GM18498 (cell line): ENCODE results near the gene NUDT17.

Source experiments
- ATAC-seq: cut with Tn5 transposase; IDR thresholded peaks from one replicate; pipeline ENCODE4 v1.9.1; 2021; ENCODE audit warnings: mild to moderate bottlenecking, moderate library complexity; ENCODE audit not compliant: unreplicated experiment

The NUDT17 gene

DNA sequence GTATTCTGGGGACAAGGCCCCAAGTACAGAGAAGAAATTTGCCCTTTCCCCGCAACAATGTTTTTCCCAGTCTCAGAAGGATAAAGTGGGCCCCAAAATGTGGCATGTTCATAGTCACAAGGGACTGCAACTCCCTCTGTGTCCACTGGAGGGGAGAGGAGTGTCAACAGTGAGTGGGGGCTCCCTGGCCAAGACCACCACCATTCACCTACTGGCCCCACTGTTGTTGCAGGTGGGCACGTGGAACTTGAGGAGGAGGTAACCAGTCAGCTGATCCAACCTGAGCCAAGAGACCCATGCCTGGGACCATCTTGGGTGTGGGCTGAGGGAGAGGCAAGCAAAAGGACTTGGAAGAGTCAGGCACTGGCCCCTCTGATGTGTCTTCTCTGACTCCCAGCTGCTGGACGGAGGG lies 777 bp downstream of the NUDT17 start:
- ATAC-seq = no peak

DNA sequence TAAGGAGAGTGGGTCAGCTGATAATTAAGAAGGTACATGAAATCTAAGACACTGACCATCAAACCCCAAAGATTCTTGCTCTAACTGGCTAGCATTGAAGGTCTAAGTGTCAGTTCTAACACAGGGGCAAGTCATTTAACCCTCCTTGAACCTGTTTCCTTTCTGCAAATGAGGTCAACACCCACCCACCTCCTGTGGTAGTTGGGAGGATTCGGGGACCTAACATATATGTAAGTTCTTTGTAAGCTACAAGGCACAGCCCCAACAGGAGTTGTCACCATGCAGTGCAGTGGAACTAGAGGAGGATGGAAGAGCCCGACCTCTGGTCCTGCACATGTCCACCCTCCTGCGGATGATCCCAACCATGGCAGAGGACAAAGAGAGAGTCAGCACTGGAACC lies 2.4 kb downstream of the NUDT17 start:
- ATAC-seq = no peak

DNA sequence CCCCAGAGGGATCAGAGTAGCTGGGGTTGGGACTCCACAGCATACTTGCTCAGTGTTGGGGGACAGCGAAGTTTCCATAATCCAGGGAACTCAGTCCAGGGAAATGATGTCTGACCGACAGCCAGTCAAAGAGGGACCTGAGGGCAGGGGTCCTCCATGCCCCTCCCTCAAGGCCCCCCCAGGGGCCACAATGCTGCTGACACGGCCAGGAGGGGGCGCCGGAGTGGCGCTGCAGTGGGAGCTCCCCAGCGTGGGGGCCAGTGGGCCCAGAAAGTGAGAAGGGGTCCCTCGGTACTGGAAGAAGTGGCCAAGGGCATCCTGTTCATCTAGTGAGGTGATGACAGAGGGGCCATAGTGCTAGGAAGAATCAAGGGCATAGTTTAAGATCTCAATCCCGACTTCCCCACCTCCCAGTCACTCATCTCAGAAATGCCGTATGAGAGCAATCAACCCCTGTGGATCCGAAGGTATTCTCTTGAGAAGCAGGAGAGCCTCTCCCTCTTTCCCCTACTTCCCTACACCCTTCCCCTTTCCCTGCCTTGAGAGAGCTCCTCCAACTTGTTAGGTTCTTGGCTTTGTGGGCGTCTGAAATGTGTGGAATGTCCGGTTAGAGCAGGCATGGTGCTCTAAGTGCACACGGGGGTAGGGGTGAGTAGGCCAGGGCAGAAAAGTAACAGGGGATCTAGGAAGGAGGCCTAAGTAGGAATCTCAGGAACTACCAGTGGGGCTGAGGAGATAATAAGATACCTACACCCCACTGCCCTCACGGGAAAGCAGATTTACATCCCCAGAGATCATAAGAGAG lies 4.1 kb downstream of the NUDT17 start:
- no peak for ATAC-seq

DNA sequence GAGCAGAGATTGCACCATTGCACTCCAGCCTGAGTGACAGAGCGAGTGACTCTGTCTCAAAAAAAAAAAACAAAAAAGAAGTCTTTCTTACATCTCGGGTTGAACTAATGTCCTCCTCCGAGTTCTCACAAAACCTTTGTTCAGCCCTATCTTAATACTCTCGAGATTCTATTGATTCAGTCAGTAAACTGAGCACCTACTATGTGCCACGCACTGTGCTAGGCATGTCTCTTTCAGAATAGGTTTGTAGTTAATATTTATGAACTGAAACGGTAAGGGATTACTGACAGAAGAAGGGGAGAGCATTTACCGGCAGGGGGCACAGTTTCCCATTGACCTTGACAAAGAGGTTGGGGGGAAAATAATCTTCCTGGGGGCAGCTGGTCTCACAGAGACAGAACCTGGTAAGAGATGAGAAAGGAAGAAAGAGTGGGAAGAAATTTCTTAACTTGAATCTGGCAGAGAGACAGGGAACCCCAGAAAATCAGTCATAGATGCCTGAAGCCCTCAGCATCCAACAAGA lies 10.1 kb downstream of the NUDT17 start:
- ATAC-seq = no peak

DNA sequence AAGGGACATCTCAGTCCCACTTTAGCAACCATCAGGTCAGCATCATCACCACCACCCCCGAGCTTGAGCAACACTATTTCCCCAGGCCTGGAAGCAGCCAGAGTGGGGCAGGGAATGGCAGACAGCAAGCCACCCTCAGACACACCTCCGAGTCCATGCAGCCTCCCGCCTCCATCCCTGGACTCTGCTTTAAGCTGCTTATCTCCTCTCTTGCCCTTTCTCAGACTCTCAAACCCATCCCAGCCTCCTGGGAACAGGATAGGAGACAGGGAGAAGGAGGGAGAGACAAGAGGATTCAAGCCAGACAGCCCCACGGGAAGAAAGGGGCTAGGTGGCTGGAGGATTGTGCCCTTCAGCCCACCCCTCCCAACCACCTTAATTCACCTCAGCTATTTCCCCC lies 11.7 kb downstream of the NUDT17 start:
- no peak for ATAC-seq

DNA sequence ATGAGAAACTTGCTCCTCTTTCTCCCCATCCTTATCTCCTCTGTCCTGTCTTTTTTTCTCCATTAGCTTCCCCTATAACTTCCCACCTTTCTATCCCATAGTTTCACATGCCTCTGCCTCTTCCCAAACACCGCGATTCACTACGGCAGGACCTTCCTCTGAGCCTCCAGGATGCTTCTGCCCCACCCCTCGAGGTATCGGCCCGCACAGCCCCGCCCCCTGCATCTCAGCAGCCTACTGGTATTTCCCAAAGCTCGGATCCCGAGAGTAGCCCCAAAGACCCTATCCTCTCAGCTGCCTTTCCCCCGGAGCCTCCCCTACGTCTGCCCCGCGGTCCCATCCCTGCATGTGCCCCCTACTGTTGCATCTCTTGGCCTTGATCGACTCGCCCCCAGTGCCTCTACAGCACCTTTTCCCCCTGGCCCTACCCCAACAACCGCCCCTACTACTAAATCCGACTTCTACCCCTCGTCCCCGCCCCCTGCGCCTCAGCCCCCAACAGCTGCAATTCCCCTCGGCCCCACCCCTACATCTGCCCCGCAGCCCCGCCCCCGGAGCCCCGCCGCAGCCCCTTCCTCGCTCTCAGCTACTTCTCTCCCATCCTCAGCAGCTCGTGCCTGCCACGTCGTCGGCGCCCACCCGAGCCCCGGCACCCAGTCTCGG lies 12.9 kb downstream of the NUDT17 start:
- ATAC-seq = peak; percentile 24

DNA sequence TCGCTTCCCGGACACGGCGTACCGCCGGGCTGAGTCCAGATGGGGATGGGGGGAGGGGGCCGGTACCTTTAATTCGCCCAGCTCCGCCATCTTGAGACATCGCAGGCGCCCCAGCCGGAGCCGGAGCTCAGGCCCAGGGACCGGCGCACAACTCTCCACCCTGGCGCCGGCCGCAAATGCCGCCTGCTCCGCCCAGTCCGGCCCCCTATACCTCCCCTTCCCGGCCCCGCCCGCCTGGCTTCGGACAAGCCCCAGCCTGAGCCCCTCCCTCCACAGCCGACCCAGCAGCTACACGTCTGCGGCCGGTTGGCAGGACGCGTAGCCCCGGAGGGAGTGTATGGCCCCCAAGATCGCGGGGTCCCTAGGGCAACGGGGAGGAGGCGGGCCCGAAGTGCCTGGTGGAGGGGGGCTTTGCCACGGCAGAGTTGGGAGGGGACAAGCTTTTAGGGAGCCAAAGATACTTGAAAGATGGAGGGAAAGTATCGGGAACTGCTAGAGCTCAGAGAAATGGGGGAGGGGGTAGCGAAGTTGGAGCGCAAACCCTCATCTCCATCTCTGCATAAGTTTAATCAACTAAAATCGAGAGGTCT lies 13.6 kb downstream of the NUDT17 start, which contains the start of gene PIAS3:
PIAS3 (minus strand) TSS at position 181 of the 590 bp plus-strand sequence; CDS start at position 90, 91 bp downstream.
- peak; percentile 86 for ATAC-seq

DNA sequence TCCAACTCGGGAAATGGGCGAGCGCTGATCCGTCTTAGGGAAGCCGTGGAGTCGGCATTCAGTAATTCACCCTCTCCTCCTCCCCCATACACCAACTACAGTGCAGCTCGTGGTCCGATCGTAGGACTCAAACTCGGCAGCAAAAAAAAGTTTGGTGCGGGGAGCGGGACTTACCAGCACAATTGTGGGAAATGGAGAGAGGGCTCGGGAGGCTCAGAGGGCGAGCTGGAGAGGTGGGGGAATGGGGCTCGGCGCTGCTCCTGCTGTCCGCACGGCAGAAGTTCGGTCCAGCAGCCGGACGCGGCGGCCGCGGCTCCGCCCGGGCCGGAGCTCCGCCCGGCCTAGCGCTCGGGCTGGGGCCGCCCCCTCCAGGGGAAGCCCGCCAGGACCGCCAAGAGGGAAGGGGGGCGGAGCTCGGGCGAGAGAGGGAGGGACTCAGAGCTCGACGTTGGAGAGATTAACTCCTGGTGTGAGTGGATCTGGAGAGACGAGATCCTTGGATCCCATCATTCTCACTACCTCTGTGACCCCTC lies 14.1 kb downstream of the NUDT17 start:
- ATAC-seq = peak; percentile 76

DNA sequence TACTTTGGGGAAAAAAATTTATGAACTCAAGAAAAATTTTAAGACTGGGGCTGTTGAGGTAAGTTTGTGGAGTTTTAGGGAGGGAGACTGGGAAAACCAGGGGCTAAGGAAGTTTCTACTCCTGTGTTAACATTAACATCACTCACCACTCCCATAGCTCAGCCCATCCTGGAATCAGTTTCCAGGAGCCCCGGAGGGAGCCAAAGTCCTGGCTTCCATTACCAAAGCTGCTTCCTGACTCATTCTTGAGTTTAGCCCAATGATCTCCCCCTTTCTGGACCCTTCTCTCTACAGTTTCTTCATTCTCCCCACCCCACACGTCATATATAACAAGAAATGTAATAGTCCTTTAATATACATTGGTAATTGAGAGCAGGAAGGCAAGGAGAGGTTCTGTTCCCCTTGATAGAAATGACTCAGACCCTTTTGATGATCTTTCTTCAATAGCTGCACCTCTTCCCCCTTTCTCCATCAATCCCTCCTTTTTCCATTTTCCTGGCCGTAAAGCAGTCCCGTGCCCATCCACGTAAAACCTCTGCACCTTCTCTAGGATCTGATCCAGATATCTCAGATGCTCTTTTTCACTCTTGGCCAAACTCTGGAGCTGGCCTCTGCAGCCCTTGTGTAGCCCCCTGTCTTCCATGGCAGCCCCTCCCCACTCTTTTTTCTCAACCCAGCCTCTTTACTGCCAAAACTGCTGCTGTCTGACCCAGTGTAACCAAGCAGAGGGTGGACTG lies 18.0 kb downstream of the NUDT17 start:
- no peak for ATAC-seq

DNA sequence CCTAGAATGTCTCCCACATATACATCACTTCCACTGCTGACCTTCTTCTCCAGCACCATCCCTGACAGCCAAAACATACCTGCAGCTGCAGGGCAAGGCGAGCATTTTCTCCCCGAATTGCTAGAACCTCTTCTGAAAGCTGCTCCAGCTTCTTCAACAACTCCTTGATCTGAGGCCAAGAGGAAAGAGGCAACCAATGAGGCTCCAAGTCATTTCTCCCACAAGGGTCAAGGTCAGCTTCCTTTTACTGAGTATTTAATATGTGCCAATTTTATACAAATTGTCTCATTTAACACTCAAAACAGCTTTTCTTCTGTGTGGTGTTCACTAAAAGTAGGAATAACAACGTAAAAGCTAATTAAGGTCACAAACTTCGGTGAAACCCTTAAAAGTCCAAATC lies 22.8 kb downstream of the NUDT17 start:
- ATAC-seq = no peak

DNA sequence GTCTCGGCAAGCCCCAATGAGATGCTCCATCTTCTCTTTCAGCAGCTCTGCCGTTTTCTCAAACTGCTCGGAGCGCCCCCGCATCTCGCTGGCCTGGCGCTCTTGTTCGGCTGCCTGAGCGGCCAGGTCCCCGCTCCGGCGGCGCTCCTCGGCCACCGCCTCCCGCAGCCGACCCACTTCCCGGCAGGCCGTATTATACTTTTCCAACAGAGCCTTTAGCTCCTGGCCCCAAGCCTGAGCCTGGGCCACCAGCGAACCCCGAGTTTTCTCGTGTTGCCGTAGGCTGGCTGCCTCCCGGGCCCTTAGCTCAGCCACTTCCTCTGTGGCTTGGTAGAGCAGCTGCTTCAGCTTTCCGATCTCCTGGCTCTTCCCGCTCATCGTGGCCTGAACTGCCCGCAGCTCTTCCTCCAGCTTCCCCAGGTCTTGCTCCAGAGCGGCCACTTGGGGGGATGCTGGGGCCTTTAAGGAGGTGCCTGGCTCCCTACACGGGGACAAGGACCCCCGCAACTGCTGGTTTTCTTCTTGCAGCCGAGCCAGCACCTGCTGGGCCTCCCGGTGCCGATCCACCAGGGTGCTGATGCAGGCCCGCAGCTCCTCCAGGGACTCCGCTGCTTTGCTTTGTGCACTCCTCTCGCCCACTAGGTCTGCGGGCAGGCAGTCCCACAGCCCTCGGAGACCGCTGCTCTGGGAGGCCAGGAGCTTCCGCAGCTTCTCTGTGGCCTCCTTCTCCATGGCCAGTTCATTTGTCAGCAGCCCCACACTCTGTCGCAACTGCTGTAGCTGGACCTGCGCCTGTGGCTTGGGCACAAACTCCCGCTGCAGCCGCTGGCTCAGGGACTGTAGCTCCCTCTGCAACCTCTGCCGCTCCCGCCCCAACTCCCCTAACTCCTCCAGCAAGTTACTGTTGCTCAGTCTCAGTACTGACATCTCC lies 26.8 kb downstream of the NUDT17 start:
- no peak for ATAC-seq

DNA sequence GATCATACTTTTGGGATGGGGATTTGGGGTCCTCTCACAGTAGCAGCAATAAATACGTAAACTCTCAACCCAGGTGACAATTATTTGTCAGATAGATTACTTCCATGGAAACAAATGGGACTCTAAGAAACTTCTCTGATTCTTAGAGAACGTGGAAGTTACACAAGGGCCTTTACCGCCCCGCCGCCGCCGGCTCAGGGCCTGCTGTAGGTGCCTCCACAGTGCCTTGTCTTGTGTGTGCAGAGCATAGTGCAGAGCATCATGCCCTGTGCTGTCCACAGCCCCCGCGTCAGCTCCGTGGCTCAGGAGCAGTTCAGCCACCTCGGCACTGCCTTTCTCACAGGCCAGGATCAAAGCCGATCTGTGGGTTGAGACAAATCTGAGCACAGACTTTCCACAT lies 29.2 kb downstream of the NUDT17 start:
- ATAC-seq = no peak

DNA sequence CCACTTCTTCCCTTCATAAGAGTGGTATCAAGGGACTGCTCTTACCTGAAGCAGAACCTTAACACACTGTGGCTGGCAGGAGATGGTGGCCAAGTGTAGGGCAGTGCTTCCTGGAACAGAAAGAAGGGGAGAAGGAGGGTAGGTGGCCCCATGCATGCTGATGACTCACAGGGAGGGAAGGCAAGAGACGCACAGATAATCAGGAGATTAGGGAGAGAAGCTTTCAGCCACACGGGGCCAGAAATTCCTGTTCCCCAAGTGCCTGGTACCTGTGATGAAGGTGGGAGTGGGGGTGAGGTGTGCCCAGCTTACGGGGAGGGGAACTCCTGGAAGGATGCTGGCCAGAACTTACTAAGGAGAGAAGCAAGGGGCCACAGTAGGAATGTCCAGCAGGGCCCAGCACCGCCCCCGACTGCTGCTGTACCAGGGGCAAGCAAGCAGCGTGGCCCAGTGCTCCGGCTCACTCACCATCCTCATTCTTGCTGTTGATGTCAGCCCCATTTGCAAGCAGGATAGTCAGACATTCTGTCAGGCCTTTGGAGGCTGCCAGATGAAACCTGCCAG lies 32.6 kb downstream of the NUDT17 start:
- no peak for ATAC-seq

DNA sequence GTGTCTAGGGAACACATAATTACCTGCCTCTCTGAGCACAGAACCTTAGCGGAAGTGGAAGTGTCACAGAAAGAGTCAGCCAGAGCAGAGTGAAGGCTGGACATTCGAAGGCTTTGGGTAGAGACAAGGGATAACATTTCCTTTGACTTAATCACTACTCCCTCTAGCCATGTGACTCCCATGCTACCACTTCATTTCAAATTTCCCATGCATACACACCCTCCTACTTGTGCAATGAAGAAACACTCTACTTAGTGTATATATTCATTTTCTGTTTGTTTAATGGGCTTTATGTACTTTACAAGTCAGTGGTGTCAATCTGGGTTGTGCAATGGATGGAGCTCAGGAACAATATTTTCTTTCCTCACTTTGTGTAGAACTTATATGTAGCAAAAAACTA lies 33.3 kb downstream of the NUDT17 start:
- no peak for ATAC-seq

DNA sequence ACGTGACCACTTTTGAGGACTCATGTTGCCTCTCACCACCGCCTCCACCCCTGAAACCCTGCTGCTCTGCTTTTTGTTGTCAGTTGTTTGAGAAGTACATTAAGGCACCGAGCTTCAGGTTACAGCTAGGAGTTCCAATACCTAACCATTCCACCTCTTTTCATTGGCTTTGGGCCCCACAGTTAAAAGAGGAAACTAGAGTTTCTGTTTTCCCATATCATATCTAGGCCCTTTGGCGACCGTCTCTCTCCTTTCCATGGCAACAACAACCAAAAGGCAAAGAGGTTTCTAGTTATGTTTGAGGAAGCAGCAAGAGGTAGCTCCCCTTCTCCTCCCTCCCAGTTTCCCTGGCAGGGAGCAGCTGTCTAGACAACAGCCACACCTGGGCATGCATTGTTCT lies 34.3 kb downstream of the NUDT17 start:
- no peak for ATAC-seq

DNA sequence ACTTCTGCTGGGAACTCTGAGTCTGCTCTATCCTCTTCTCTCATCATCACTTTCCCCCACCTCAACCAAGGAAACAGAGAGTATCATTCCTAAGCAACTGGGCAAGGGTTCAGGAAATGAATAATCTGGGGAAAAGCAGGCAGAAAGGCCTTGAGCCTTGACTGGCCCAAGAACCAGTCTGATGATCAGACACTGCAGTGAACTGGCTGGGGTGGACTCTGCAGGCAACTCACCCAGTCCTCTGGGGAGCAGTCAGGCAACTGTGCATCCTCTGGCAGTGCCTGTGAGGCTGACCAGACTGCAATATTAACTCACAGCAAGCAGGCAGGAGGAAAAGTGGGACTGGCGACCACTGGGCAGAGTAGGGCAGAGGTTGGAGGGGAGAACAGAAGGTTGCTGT lies 39.2 kb downstream of the NUDT17 start:
- no peak for ATAC-seq

DNA sequence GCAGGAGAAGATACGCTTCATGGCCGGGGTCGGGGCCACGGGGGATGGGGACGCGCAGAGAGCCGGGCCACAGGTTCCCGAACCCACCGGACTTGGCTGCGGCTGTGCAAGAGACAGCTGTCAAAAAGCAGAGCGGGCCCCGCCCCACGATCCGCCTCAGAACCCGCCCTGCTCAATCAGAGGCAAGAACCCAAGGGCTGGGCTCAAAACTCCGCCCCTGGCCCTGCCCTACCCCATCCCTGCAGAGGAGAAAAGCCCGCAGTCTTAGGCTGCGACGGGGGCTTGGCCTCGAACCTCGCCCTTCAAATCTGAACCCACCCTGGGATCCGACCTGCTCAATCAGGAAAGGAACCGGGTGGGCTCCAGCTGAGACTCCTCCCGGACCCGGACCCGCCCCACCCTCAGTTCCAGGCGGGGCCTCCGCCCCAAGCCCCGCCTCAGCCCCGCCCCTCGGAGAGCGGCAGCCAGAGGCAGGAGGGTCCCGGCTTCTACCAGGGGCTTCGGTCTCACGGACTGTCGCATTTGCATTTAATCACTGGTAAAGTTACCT lies 40.4 kb downstream of the NUDT17 start, which contains the start of gene ANKRD35:
ANKRD35 (minus strand) TSS at position 129 of the 550 bp plus-strand sequence; CDS start at position 21, 108 bp downstream.
- ATAC-seq = peak; percentile 99

DNA sequence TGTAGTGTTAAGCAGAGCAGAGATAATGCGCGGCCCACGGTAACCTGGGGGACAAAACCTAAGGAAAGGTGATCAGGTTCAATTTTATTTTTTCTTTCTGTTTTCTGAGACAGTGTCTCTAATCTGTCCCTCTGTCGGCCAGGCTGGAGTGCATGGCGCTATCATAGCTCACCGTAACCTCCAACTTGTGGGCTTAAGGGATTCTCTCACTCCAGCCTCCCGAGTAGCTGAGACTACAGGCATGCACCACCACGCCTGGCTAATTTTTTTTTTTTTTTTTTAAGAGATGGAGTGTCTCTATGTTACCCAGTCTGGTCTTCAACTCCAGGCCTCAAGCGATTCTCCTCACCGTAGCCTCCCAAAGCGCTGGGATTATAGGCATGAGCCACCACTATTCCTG lies 41.0 kb downstream of the NUDT17 start:
- no peak for ATAC-seq

DNA sequence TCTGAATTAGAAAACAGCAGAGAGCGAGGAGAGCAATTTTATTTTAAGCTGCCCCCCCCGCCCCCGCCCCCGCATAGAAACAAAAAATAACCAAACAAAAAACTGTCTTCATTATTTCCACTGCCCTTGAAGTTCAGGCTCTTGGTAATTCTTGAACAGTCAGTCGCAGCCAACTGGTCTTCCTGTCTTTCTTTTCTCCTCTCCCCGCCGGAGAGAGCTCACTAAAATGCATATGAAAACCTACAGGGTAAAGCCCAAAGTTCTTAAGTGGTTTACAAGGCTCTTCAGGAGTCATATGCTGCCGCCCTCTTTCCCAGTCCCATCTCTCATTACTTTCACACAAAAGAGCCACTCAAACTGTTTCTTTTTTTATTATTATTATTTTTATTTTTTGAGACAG lies 41.4 kb downstream of the NUDT17 start:
- ATAC-seq = no peak
